Body of pancreas (tissue), 4 donors: ENCODE measurements around the gene MT1M.

Source experiments
- POLR2A ChIP-seq, 3 donors: fragments of 450-650 bp; IDR thresholded peaks; one replicate each; pipeline ENCODE4 v1.6.1; 2016; ENCODE audit warnings: antibody characterized with exemption in 3 of 3, mild to moderate bottlenecking in 2 of 3
- TF ChIP-seq, protein P1 (sequence below), 7 experiments: fragments of 450-650 bp in 4 of 7; fragments of 200-600 bp in 3 of 7; sonication (generic) in 3 of 7; IDR thresholded peaks; one replicate each; pipeline ENCODE4 v1.5.1; 2016 to 2019; ENCODE audit warnings: antibody characterized with exemption in 7 of 7

DNA sequence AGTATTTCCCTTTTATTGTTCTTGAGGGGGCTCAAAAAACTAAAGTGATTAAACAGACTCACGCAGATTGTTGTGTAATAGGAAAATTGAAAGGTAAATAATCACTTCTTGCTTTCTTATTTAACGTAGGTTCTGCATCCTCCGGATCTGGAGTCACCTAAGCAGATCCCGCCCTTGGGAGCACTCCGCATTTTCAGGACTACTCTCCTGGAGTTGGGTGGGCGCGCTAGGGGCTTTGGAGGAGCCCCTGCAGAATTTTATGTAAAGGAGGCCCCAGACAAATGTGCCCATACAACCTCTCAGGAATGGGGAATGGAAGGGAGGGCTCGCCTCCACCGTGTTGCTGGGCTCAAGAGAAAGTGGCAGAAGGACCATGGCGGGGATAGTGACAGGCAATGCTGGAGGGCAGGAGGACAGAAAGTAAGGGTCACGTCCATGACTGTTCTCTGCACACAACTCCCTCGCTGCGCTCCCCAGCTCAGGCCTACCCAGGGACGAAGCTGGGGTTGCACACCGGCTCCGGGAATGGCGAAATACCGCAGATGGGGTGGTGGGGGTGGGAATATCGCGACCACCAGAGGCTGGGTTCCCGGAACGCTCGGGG lies 15.7 kb upstream of the MT1M start:
- TF ChIP-seq, protein P1, sequence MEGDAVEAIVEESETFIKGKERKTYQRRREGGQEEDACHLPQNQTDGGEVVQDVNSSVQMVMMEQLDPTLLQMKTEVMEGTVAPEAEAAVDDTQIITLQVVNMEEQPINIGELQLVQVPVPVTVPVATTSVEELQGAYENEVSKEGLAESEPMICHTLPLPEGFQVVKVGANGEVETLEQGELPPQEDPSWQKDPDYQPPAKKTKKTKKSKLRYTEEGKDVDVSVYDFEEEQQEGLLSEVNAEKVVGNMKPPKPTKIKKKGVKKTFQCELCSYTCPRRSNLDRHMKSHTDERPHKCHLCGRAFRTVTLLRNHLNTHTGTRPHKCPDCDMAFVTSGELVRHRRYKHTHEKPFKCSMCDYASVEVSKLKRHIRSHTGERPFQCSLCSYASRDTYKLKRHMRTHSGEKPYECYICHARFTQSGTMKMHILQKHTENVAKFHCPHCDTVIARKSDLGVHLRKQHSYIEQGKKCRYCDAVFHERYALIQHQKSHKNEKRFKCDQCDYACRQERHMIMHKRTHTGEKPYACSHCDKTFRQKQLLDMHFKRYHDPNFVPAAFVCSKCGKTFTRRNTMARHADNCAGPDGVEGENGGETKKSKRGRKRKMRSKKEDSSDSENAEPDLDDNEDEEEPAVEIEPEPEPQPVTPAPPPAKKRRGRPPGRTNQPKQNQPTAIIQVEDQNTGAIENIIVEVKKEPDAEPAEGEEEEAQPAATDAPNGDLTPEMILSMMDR (IDR thresholded peaks at IDR 0.05) = no peak
- no peak for TF ChIP-seq POLR2A (IDR thresholded peaks at IDR 0.05)
